ENCODE data around the gene MRPS14. TPM values are rescaled to one million over a fixed set of nuclear protein-coding genes. Genes with fewer than 3 reads are reported as not detected.
A peak's percentile ranks its signal among the peaks of the same experiment; 100 is the strongest.

The MRPS14 gene
- total RNA-seq, 2 experiments from 2014 or later, result 35.5 to 49.6 TPM

- Histone ChIP-seq H3K27ac (ENCODE audit: low read depth, low read length, poor library complexity, severe bottlenecking) (no peak overlapping the region), H4K20me1 (ENCODE audit: insufficient read depth, low read length) (no peaks in the 10 kb centered on the region), H3K9me3 (ENCODE audit: low read length) (peaks cover 10% of the 10 kb centered on the region; the same call in 1 of the 2 replicates), H2AFZ (ENCODE audit: low read length) (no peak overlapping the region), H3K4me3 (ENCODE audit: low read depth, low read length, poor library complexity, severe bottlenecking) (no peak overlapping the region), H3K4me2 (ENCODE audit: low read length) (no peak overlapping the region), H3K4me1 (ENCODE audit: insufficient read depth, low read length, poor library complexity, severe bottlenecking) (peaks cover 21% of the 10 kb centered on the region), H3K79me2 (ENCODE audit: insufficient read depth, low read depth, low read length) (peaks cover 2% of the 10 kb centered on the region; the same call in 1 of the 2 replicates), H3K9me2 (ENCODE audit: insufficient read depth, low read length) (no peaks in the 10 kb centered on the region), H3K36me3 (ENCODE audit: insufficient read depth, low read length) (peaks cover 92% of the 10 kb centered on the region)
- BruUV-seq (replicated peaks), result no TSS peak
- ChIA-PET POLR2A (interaction anchor here (0.6 to 1.6 kb wide), 6 partner anchors 13 to 227 kb away, joined by 3 to 5 read pairs (median 3); no protein-coding TSS in a partner anchor), CTCF (ENCODE audit: unreplicated experiment) (no interaction called here)
- DNase-seq (ENCODE audit: low spot score), result no peak
- TF ChIP-seq CTCF (conservative IDR thresholded peaks at IDR 0.05; ENCODE audit: low read length) (no peak), EZH2phosphoT487 (IDR thresholded peaks at IDR 0.05; ENCODE audit: borderline replicate concordance, low read depth, low read length) (no peak)
- intact Hi-C loops (cut with micrococcal nuclease; ENCODE audit: unreplicated experiment), result no loop called here
Observed at GRCh38 chr1:174991473-174991872, 31.8 kb downstream of the MRPS14 start.

- Histone ChIP-seq H4K20me1 (ENCODE audit: insufficient read depth, low read length) (no peaks in the 10 kb centered on the region), H3K4me1 (ENCODE audit: insufficient read depth, low read length, poor library complexity, severe bottlenecking) (peaks cover 21% of the 10 kb centered on the region), H3K36me3 (ENCODE audit: insufficient read depth, low read length) (peaks cover 92% of the 10 kb centered on the region), H3K4me3 (ENCODE audit: low read depth, low read length, poor library complexity, severe bottlenecking) (peak overlapping the region; percentile 53), H3K4me2 (ENCODE audit: low read length) (peak overlapping the region; percentile 74), H3K27ac (ENCODE audit: low read depth, low read length, poor library complexity, severe bottlenecking) (peak overlapping the region; percentile 44), H3K9me3 (ENCODE audit: low read length) (0 out of 2 replicates have a peak, but pooled peaks cover under 1% of the 10 kb centered on the region), H3K9me2 (ENCODE audit: insufficient read depth, low read length) (no peaks in the 10 kb centered on the region), H2AFZ (ENCODE audit: low read length) (no peak overlapping the region; the same call in 1 of the 2 replicates), H3K79me2 (ENCODE audit: insufficient read depth, low read depth, low read length) (no peaks in the 10 kb centered on the region)
- ChIA-PET CTCF (ENCODE audit: unreplicated experiment) (no interaction called here), POLR2A (interaction anchor here (0.7 to 1.1 kb wide), 4 partner anchors 26 to 250 kb away, joined by 3 to 5 read pairs (median 4); no protein-coding TSS in a partner anchor)
- no TSS peak for BruUV-seq (replicated peaks)
- TF ChIP-seq CTCF (conservative IDR thresholded peaks at IDR 0.05; ENCODE audit: low read length) (no peak), EZH2phosphoT487 (IDR thresholded peaks at IDR 0.05; ENCODE audit: borderline replicate concordance, low read depth, low read length) (no peak)
- intact Hi-C loops (cut with micrococcal nuclease; ENCODE audit: unreplicated experiment), result no loop called here
- DNase-seq (ENCODE audit: low spot score), result peak; percentile 56
Observed at GRCh38 chr1:174990382-174990999, 32.7 kb downstream of the MRPS14 start.

Measured in OCI-LY7 (cell line).